Measurements from ENCODE around the gene A4GNT.
A peak's percentile ranks its signal among the peaks of the same experiment; 100 is the strongest.
"Not testable (repeated sequence)": the region's sequence is repeated elsewhere in the genome, so short reads cannot be mapped to it uniquely, and the experiment has no call there.

The A4GNT gene

DNA sequence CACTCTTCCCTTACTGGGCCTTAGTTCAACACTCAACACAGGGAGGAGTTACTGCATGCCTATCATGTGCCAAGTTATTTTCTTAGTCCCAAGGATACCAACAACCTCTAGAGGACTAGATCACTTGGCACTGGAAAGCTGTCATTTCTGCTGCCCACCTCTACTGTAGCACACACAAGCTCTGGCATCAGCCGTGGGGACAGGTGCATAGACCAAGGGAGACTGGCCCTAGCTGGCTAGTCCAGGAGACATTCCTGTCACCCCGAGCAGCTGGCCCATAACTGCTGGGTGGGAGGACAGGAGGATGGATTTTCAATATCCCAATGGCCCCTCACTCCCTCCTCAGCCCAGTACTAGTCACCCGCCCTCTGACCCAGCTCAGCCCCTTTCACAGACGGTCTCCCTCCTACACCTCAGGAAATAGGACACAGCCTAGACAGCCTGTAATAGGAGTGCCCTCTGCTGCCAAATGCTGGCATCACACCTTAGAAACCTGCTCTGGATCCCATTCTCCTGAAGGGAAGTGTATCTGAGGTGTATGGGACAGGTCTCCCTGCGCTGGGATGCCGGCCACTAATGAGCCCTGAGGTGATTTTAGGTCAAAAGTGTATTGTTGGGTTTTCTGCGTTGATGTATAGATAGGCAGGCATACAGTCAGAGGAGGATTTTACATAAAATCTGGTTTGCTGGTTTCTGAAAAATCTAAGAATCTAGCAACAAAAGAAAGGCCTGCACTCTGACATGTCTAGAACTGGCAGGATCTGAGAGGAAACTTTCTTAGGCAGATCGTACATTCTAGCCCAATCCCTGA, 13.4 kb downstream of the A4GNT start:
- DNase-seq (ENCODE audit: low spot score), result peak; percentile 77

DNA sequence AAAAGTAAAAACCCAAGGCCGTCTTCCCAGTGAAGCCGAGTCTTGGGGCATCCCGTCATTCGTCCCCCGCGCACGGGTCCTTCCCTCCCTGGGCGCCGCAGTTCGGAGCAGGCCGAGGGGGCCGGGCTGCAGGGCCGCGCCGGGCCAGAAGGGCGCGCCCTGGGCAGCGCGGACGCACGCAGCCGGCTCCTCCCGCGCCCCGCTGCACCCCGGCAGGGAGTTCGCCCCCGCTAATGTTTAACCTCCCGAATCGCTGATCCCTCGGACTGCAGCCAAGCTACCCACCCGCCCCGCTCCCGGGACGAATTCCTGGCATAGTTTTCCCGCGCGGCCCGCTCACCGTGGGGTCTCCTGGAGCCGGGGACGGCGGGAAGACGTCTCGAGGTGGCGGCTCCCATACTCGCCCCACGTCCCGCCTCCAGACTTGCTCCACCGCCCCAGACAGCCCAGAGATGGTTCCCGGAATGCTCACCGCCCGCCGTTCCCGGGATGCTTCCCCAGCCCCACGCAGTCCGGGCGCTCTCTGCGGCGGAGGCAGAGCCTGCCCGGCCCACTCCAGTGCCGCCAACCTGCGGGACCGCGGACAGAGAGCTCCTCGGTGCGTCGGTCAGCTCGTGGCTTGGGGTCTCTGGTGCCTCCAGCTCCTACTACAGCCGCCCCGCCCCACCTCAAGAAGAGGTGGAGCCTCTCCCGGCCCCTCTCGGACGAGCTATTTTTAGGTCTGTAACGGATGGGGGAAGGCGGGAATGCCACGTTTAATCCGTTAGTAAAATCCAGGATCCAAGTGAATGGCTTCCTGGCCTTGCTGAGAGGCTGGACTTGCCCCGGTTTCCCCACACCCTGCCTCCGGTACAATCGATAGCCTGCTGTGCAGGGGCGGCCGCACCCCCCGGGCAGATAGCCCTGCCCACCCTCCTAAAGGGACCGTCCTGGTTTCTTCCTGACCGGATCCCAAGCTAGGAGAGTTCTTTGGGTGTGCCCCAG, 16.9 kb downstream of the A4GNT start, which contains the start of gene DZIP1L:
DZIP1L (minus strand) TSS at position 621 of the 984 bp plus-strand sequence. CDS start 11,637 bp downstream, outside the sequence.
- DNase-seq (ENCODE audit: low spot score), result peak; percentile 87

DNA sequence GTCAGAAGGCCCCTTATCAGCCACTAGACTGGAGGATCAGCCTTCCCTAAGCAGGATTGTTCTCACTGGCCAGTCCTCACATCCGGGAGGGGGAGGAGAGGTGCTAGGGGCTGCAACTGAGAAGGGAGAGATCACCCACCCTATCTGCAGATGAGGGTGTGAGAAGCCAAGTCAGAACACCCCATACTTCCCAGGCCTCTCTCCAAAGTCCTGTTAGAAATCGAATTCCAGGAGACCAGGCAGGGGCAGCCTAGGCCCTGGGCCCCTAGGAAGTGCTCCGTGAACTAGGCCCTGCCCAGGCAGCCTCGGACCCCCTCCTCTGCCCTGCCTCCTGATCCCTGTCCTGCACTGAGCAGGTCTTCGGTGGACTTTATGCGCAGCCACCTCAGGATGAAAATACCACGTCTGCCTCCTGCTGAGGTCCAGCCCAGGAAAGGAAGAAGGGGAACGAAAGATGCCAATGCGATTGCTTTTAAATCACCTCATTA, 17.7 kb downstream of the A4GNT start:
- DNase-seq (ENCODE audit: low spot score), result peak; percentile 57

DNA sequence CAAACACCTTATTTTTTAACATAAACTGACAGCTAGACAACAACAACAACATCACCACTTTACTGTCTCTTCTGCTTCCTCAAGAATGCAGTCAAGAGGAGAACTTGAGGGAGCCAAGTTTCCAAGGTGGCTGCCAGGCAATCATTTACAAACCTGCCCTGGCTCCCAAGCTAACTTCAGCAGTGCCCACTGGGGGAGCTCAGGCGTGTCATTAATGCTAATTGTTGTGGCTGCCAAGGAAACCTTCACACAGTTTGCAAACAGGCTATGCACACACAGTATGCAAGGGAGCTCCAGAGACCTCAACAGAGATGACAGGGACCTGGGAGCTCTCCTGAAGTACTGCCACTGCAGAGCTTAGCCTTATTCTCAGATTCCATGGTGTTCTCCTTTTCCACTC, 18.9 kb downstream of the A4GNT start:
- peak; percentile 49 for DNase-seq (ENCODE audit: low spot score)

DNA sequence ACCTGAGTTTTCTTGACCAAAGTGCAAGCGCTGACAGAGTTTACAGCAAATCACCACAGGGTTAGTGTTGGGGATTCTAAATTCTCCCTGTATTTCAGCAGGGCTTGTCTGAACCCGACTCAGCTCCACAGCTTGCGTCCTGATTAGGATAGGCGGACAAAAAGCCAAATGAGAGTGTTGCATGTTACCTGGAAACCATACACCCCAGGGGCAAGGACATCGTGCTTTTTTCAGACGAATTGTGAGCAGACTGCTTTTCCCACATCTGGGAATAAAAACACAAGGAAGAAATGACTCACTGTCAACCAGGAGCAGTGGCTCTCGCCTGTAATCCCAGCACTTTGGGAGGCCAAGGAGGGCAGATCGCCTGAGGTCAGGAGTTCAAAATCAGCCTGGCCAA, 19.8 kb downstream of the A4GNT start:
- no peak for DNase-seq (ENCODE audit: low spot score)

DNA sequence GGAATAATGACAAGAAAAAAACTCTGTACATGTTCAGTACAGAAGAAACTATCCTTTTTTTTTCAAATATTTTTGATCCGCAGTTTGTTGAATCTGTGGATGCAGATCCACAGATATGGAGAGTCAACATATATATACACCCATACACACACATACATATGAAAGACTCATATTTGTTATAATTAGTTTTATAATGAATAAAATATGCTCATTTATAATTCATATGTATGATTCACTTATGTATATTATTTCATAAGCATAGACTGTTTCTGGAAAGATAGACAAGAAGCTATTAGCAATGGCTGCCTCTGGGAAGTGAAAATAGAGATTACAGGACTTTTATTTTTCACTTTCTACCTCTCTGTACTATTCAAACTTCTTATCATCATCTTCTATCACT, 26.6 kb downstream of the A4GNT start:
- no peak for DNase-seq (ENCODE audit: low spot score)

DNA sequence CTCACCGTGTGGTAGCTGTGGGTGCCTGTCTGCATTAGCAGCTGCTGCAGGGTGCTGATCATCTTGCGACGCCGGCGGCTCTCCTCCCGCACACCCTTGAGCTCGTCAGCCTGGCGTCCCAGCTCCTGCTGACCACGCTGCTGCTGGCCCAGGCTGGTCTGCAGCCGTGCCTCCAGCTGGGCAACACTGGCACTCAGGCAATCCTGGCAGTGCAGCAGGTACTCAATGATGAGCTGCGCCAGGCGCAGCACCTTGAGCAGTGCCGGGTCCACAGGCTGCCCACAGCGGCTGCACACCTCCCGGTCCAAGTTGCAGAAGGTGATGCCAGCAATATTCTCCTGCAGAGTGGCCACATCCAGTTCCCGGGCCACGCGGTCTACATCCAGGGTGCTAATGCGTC, 28.7 kb downstream of the A4GNT start:
- no peak for DNase-seq (ENCODE audit: low spot score)

DNA sequence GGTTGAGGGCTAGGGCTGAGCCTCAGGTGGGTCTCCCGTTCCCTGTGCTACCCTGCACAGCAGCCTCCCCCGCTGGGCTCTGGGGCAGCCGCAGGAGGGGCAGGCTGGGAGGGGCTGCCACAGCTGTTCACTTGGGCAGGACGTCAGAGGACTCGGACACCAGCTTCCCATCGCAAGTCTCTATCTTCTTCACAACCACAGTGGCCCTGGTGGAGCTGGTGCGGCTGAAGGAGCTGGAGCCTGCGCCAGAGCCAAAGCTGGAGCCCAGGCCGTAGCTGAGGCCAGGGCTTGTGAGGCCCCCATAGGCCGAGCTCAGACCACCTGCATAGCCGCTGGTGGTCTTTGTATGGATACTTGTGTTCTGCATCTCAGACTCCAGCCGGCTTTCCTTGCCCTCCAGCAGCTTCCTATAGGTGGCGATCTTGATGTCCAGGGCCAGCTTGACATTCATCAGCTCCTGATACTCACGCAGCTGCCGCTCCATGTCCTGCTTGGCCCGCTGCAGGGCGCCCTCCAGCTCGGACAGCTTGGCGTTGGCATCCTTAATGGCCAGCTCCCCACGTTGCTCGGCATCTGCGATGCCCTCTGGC, 30.7 kb downstream of the A4GNT start:
- DNase-seq (ENCODE audit: low spot score), result not testable (repeated sequence)

DNA sequence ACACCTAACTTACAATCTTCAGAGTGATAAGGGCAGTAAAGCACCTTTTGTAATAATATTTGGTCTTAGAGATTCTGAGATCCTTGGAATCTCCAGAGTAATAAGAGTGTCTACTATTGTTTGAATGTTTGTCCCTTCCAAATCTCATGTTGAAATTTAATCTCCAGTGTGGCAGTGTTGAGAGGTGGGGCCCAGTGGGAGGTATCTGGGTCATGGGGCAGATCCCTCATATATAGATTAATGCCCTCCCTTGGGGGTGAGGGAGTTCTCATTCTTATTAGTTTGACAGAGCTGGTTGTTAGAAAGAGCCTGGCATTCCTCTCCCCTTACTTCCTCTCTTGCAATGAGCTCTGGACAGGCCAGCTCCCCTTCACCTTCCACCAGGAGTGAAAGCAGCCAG, 32.8 kb downstream of the A4GNT start:
- no peak for DNase-seq (ENCODE audit: low spot score)

DNA sequence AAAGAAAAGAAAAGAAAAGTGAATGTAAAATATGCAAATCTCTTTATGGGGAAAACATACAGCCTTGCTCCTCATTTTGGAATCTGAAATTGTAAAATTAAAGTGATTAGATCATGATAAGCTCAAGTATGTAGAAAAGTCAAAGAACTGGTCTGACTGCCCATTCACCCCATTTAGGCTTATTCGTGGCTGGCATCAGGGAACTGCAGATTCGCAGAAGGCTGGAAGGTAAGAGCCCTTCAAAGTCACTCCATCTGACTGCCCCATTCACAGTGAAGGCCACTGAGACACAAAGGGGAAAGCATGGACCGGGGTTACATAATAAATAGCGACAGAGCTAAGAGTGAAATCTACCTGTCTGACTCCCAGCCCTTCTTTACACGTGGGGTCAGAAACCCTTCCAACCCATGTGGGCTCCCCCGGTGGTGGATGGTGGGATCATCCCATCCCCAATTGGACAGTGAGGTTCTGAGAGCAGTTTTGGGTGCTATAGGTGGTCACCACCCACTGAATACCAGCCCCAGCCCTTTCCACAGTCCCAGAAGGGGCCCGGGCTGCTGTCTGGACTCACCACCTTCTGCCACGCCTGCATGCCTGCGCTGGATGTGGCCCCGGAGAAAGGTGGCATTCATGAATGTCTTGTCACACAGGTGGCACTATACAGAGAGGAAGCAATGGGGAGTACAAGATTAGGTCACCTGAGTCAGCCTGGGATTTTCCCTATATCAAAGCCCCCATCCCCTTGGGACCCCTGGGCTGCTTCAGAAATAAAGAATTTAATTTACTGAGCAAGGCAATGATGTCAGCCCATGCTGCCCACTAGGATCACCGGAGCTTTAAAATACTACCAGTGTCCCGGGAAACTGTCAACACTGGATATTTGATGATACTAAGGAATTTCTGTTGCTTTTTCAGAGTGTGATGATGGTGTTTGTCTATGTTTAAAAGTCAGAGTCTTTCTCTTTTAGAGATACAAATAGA, 34.7 kb downstream of the A4GNT start:
- peak; percentile 60 for DNase-seq (ENCODE audit: low spot score)

DNA sequence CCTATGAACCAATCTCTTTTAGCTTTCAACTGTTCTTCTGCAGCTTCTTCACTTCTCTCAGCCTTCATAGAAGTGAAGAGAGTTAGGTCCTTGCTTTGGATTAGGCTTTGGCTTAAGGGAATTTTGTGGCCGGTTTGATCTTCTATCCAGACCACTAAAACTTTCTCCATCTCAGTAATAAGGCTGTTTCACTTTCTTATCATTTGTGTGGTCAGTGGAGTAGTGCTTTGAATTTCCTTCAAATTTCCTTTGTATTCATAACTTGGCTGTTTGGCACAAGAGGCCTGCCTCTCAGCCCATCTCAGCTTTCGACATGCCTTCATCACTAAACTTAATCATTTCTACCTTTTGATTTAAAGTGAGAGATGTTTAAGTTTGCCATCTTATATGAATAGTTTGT, 38.5 kb downstream of the A4GNT start:
- DNase-seq (ENCODE audit: low spot score), result no peak

DNA sequence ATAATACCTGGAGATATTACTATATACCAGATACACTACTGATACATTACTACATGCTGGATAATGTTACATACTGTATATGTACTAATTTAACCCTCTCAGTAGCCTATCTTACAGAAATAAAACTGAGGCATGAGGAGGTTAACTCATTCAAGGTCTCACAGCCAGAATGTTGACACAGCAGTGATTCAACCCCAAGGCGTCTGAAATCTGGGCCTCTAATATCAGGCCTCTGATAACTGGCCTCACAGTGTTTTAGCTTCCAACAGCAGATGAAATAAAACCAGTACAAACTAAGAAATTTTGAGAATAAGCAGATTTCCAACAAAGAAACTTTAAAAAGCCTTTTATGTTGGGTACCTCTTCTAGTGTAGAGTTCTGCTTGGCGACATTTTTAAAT, 40.2 kb downstream of the A4GNT start:
- no peak for DNase-seq (ENCODE audit: low spot score)

DNA sequence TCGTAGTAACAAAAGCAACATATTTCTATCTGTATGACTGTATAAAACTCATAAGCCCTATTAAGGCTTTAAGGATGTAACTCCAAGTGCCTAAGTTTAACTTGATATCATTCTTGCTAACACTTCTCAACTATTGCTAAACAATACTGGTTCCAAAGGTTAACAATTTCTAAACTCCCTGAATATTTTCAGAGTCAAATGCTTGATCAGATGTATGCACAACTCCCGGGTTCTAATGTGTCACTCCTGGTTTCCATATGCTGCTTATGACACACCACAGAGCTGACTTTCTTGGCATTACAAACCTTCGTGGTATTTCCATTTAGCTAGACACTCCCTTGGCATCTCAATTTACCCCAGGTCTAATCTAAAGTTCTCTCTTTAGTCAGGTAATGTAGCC, 43.1 kb downstream of the A4GNT start:
- no peak for DNase-seq (ENCODE audit: low spot score)

DNA sequence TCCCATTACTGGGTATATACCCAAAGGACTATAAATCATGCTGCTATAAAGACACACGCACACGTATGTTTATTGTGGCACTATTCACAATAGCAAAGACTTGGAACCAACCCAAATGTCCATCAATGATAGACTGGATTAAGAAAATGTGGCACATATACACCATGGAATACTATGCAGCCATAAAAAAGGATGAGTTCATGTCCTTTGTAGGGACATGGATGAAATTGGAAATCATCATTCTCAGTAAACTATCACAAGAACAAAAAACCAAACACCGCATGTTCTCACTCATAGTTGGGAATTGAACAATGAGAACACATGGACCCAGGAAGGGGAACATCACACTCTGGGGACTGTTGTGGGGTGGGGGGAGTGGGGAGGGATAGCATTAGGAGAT, 46.4 kb downstream of the A4GNT start:
- not testable (repeated sequence) for DNase-seq (ENCODE audit: low spot score)

DNA sequence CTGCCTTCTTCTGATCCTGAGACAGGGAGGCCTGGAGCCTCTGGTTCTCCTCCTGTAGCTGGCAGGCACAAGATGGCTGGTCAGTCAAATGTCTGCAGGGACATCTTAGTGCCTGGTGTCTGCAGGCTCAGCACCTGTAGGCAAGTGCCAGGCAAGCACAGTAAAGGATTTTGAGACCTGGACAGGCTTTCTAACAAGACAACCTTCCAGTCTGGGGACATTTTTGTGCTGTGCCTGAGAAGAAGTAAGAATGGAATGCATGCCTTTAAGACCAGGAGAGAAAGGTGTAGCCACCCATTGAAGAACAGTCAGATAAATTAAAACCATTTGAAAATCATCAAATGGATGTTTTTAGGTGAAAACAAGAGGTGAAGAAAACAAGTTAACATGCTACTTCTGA, 48.0 kb downstream of the A4GNT start:
- DNase-seq (ENCODE audit: low spot score), result no peak

DNA sequence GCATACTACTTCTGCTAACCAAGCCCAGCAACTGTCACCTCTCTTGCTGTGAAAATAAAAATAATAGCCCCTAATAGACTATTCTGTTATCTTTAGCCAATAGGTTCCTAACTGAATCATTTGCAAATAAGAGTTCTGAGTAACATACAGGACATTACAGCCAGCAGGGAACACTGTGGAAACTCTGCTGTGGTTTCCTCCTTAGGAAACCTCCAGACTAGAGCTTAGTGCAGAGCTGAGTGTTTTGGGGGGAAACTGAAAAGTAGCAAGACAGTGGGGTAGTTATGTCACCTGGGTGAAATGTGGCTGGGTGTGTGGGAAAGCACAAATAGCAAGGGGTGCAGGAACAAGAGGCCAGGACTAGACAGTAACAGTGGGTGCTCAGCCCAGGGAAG, 49.2 kb downstream of the A4GNT start:
- no peak for DNase-seq (ENCODE audit: low spot score)

DNA sequence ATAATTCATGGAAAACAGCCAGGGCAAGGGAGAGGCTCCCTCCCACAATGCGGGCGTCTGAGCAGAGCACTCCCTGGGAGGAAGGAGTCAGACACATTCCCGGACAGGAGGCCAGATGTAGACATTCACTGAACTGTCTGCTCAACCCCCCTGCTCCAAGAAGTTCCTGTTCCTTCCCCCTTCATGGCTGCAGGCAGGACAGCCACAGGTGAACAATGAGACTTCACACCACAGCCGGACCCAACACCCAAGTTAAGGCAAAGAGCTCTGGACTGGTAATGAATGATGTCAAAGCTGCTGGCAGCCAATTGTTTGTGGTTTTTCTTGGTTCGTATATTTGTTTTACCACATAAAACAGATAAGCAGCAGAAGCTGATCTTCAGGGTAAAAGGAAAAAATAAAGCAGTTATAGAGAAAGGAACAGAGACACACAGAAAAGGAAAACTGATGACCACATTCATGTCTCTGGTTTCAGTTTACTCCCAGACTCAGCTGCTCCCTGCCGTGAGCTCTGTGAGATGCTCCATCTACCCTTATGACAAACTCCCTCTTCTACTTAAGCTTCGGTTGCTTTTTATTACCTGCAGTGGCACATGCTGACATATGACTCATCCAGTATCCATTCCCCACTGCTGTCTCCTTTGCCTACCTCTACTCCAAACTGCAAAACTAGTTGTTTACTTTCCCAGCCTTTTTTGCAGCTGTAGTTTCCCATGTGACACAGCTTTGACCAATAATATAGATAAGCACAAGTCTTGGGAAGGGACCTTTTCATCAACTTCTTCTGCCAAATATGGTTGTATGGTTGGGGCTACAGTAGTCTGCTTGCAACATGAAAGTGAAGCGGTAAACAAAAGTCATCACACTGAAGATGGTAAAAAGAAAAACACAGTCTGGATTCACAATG, 49.9 kb downstream of the A4GNT start:
- no peak for DNase-seq (ENCODE audit: low spot score)

DNA sequence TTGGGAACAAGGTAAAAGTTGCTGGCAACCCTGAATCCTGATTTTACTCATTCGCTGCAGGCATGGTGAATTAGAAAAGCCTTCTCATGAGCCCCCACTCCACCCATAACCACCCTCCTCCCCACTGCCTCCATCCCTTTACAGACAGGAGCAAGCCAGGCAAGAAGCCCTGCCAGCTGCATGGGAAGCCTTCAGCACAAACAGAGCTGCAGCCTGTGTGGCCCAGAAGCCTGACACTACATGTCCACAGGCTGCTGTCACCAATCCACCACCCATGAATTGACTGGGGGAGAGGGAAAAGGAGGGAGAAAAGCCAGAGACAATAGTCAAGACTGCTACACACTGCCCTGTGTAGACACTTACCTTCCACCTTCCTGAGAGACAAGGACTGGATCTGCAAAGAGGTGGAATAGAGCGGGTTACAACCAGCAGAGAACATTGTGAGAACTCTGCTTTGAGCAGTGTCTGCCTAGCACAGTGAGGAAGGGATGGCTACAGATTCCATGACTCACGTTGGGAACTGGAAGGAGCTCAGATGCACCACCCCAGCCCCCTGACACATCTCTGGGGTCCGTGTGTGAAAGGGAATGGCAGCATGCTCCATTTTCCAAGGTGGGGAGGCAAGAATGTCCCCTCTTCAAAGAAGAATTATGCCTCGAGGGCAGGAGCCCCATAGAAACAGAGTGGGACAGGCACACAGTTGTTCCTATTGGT, 50.7 kb downstream of the A4GNT start:
- no peak for DNase-seq (ENCODE audit: low spot score)

DNA sequence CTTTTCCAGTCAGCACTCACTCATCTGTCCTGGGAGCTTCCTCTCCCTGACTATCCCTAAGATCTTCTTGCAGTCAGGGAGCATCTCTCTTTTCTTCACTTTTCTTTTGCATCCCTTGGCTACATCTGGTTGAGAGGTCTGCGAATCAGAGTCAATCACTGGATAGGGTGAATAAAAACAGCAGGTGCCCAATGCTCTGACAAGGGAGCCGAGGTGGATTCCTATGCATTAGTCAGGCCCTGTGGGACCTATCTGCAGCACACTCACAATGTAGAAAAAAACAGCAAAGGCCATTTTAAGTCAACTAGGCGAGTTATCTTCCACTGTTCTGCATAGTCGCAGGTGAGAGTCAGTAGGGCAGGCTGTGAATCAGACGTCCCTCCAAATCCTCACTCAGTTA, 52.3 kb downstream of the A4GNT start:
- no peak for DNase-seq (ENCODE audit: low spot score)

Measured in D341Med (cell line).